Raji (cell line): ENCODE data around the gene ST6GALNAC3.

ENCODE experiments used
- POLR2A ChIP-seq: IDR thresholded peaks from 2 replicates; pipeline ENCODE4 v1.6.1; 2011; ENCODE audit warnings: low read depth, low read length, control low read depth; ENCODE audit not compliant: insufficient read depth

Gene ST6GALNAC3

GRCh38 chr1:76330991-76331603 lies 256.6 kb downstream of the ST6GALNAC3 start:
- TF ChIP-seq POLR2A = no peak

- no peak for TF ChIP-seq POLR2A
These were observed 261.3 kb downstream of the ST6GALNAC3 start for GRCh38 chr1:76335882-76336281.

- TF ChIP-seq POLR2A = no peak
These were observed 262.4 kb downstream of the ST6GALNAC3 start for GRCh38 chr1:76336931-76337371.

- no peak for TF ChIP-seq POLR2A
These were observed 263.1 kb downstream of the ST6GALNAC3 start for GRCh38 chr1:76337542-76338219.

GRCh38 chr1:76340056-76340455 lies 265.5 kb downstream of the ST6GALNAC3 start:
- TF ChIP-seq POLR2A = no peak

GRCh38 chr1:76343356-76343755 lies 268.8 kb downstream of the ST6GALNAC3 start:
- no peak for TF ChIP-seq POLR2A

GRCh38 chr1:76351655-76352054 lies 277.1 kb downstream of the ST6GALNAC3 start:
- TF ChIP-seq POLR2A = no peak

- TF ChIP-seq POLR2A = no peak
These were observed 278.3 kb downstream of the ST6GALNAC3 start for GRCh38 chr1:76352741-76353435.

GRCh38 chr1:76354236-76354635 lies 279.7 kb downstream of the ST6GALNAC3 start:
- no peak for TF ChIP-seq POLR2A

GRCh38 chr1:76366726-76367125 lies 292.2 kb downstream of the ST6GALNAC3 start:
- no peak for TF ChIP-seq POLR2A

- no peak for TF ChIP-seq POLR2A
These were observed 297.4 kb downstream of the ST6GALNAC3 start for GRCh38 chr1:76371941-76372340.

GRCh38 chr1:76374086-76374485 lies 299.5 kb downstream of the ST6GALNAC3 start:
- TF ChIP-seq POLR2A = no peak

- no peak for TF ChIP-seq POLR2A
These were observed 302.7 kb downstream of the ST6GALNAC3 start for GRCh38 chr1:76377247-76377646.

- TF ChIP-seq POLR2A = no peak
These were observed 305.0 kb downstream of the ST6GALNAC3 start for GRCh38 chr1:76379506-76379905.

GRCh38 chr1:76381450-76382097 lies 307.0 kb downstream of the ST6GALNAC3 start:
- TF ChIP-seq POLR2A = no peak
